Ecto neural progenitor cell (in vitro differentiated cells): Measurements from ENCODE around the gene EFHD2.
"Not testable (repeated sequence)": the region's sequence is repeated elsewhere in the genome, so short reads cannot be mapped to it uniquely, and the experiment has no call there.

Experiments
- DNase-seq: peaks from one replicate; pipeline ENCODE4 v3.0.0-alpha.2; 2018; ENCODE audit warnings: low spot score

The EFHD2 gene

DNA sequence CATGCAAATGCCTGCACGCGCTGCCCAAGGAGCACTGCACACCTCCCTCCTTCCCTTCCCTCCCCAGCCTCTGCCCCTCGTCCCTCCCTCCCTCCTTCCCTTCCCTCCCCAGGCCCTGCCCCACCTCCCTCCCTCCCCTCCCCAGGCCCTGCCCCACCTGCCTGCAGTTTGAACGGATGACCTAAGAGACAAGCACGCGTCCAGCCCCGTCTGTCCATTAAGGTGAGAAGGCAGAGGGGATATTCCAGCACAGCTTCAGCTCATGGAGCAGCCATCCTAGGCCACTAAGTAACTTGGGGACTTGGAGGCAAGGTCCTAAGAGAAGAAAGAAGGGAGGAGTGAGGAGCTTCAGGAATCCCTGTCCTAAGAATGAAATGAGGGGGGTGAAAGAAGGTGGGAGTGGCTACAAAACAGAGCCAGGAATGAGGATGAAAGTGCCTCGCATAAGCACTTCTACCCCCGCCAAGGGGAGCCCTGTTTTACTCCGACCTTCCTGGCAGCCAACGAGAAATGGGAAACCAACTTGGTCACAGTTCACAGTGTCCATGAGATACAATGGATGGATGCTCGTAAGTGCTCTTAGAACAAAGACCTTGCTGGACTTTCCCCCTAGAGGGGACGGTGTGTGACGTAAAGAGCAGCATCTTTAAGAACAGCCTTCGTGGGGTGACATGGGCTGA is 21.3 kb upstream of the EFHD2 start:
- no peak for DNase-seq

DNA sequence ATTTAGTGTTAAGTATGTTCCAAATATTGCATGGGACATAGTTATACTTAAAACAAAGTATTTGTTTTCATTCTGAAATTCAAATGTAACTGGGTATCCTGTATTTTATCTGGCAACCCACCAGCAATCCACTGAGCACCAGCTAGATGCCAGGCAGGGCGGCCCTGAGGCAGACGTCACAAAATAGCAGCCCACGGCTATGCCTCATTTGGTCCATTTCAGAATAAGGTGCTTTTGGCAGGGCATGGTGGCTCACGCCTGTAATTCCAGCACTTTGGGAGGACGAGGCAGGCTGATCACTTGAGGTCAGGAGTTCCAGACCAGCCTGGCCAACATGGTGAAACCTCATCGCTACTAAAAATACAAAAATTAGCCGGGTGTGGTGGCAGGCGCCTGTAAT is 19.9 kb upstream of the EFHD2 start:
- not testable (repeated sequence) for DNase-seq

DNA sequence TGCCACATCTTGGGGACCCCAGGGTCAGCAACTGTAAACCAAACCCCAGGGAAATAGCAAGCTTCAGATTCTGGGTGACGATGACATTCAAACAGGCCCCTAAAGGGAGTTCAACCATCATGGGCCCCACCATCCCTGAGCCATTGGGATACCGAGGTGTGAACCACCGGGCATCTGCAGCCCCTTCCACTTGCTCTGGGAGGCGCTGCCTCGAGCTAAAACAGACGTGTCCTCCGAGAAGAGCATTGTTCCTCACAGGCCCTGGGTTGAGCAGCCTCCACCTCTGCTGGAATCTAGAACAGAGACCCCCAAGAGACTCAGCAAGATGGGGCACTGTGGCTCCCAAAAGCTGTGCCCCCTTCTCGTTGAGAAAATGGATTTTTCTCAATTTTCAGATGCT is 19.0 kb upstream of the EFHD2 start:
- no peak for DNase-seq

DNA sequence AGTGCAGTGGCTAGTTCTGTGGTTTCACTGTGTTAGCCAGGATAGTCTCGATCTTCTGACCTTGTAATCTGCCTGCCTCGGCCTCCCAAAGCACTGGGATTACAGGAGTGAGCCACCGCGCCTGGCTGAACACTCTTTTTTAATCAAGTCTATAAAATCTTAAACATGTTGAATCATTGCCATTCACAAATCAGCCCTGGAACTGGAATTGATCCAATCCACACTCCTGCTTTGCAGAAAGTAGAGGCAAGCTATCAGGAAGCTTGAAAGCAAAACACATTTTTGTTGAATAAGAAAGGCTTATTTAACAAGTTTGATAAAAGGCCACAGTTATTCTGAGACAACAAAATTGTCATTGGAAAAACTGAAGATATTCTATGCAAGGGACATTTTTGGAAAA is 18.3 kb upstream of the EFHD2 start:
- DNase-seq = no peak

DNA sequence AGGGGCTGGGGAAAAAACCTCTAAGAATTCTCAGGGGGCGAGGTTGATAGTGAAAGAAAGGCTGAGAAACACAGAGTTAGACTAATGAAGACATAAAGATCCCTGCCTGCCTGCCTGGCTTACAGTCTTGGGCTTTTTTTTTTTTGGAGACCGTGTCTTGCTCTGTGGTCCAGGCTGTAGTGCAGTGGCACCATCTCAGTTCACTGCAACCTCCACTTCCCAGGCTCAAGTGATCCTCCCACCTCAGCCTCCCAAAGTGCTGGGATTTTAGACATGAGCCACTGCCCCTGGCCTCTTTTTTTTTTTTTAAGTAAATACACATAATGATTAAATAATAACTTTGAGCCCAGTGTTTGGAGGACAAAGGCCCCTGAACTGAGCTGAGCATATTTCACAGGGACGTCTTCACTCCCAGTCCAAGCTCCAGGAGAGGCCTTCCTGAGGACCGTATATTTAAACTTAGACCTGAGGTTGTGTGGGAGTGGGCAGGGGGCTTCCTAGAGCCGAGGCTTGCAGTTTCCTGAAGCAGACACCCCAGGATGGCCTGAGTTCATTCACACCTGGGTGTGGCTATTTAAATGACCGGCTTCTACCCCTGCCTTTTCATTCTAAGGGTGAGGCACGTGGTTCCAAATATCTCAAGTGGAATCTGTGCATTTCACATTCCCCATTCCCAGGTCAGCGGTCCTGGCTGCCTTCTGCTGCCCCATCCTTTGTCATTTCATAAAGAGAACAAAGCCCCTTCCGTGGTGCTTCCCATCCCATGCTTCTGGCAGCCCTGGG is 16.0 kb upstream of the EFHD2 start:
- no peak for DNase-seq

DNA sequence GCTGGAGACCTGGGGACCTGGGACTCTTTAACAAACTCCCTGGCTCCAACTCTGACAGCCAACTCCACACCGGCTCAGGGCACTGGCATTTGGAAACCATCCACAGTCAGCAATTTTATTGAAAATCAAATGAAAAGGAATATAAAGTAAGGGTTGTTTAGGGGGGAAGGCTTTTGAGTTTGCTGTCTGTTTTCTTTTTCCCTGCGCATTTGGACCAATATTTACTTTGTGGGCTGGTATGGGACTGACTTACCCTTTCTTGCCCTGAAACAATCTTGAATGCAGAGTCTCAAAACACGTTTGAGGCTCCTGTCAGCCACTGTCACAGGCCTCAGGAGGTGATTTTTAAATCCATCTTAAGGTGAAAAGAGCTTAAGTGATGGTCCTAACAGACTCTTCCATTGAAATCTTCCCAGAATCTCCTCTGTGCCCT is 15.4 kb upstream of the EFHD2 start:
- DNase-seq = no peak

DNA sequence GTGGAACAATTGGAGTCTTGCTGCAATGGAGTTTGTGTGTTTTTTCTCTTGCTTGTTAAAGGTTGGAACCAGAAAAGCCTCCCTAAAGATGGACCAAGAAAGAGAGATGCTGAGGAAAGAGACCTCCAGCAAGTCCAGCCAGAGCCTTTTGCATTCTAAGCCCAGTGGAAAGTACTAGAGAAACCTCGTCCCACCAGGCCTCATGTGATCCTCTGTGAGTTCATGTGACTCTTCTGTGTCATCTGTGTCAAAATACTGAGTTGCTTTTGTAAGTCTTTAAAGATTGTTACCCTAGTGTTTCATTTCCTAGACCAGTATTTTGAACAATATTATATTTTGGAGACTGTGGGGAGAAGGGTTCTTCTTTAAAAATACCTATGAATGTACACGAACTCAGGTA is 12.5 kb upstream of the EFHD2 start:
- DNase-seq = no peak

DNA sequence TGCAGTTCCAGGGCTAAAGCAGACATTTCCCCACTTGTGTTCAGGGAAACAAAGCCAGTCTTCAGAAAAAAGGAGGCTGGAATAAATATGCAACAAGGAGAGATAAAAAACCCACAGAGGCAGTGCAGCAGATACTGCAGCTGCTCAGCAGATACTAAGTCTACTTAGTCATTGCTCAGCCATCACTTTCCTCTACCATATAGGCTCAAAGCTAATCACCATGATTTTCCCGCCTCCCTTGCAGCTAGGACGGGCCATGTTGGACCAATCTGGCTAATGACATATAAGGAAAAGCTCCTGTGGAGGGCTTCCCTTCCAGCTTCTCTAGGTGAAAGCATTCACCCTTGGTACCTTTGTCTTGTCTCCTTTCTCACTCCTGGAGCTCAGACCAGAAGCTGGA is 10.0 kb upstream of the EFHD2 start:
- DNase-seq = no peak

DNA sequence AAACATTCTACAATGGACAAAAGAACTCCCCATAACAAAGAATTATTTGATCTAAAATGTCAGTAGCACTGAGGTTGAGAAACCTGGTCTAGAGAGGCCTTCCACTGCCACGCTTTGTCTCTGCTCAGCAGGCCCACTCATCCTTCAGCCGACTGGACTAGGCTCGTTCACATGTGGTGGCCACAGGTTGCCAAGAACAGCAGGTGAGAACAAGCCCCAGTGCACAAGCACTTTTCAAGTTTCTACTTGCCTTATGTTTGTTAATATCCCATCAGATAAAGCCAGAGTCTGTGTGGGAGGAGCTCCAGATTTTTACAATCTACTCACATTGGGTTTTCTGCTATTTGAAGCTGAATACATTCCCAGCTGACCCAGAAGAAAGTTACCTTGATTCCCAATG is 9.1 kb upstream of the EFHD2 start:
- no peak for DNase-seq

DNA sequence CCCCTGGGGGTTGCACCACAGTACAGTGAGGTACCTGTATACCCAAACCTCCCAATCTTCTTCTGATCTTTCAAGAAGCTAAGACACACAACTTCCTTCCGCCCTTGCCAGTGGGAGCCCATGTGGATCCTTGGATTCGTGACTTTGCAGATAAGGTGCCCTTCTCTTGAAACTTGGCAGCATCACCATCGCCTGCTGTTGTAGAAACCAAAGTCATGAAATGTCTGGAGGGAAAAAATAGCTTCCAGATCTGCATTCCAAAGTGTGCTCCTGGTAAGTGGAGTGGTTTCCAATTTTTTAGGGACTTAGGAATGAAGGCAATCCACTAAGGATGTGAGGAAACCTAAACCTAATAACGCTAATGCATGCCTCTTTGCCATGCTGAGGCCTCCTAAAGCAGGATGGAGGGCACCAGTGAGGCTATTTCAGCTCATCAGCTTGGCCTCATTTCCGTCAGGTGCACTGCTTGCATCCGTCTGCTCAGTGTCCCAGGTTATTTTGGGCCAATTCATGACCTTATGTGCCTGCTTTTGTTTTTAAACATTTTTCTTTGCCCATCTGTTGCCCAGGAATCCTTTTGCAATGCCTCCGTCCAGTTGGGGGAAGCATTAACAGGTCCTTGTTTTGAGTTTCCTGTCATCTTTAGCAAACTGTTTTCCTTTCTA is 8.2 kb upstream of the EFHD2 start:
- no peak for DNase-seq

DNA sequence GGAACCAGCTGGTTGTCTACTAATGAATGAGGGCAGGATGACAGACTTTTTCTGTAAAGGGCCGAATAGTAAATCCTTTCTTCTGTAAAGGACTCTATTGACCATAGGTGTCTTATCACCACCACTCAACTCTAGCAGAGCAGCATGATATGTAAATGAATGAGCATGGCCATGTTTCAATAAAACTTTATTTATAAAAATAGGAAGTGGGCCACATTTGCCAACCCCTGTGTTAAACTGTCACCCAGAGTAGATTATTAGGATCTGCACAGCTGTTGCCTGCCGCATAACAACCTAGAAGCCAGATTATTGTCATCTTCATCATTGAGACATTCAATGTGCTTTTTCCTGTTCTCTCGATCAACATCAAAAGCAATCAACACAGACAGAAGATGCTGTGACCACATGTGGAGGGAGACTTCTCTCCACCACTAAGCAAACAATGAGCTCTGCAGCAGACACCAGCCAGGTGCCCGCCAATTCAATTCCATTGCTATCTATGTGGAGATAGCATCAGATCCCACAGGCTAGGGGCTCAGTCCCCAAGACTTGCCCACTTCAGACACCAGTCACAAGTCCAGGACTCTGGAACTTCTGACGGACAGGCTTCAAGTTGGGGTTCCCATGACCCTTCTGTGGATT is 6.8 kb upstream of the EFHD2 start:
- DNase-seq = no peak

DNA sequence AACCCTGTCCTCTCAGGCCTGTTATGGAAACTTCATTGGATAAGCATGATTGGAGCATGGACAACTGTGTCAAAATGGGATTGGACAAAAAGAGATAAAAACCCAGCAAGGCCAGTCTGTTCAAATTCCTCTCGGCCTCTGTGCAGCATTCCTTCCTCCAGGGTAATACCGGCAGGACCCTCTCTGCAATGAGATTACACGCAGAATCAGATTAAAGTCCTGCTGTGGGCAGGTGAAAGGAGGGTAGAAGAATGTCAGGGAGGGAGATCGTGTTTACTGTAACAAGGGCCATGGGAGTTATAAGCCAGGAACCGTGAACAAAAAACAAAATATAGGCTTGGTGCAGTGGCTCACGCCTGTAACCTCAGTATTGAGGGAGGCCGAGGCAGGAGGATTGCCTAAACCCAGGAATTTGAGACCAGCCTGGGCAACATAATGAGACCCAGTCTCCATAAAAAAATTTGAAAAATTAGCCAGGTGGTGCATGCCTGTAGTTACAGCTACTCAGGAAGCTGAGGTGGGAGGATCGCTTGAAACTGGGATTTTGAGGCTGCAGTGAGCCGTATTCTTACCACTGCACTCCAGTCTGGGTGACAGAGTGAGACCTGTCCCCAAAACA is 5.6 kb upstream of the EFHD2 start:
- DNase-seq = no peak

DNA sequence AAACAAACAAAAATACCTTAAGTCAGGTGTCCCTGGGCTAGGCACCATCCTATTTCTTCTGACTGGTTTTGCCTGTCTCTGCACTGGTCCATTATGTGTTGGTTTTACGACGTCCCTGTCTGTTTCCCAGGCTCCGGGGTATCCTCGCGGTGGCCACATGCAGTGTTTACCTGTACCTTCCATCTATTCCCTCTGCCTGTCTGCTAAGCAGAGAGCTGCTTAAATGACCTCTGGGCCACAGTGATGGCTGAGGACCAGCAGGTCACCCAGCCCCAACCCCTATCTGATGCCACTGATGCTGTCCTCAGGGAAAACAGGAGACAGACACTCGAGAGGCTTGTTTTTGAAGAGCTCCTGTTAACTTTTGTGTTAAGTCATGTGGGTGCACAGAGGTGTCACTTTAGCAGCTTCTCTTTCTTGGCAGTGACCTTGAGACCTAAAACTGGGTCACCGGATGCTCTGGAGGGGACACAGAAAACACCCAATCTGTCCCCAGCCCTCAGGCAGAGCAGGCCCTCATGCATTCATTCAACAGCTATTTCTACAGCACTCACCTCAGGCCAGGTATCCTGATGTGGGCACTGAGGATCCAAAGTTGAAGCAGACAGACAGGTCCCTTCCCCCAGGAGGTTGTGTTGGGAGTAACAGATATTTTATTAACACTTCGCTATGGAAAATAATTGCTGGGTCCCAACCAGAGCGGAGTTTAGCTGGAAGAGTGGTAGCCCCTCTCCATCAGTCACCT is 4.4 kb upstream of the EFHD2 start:
- no peak for DNase-seq

DNA sequence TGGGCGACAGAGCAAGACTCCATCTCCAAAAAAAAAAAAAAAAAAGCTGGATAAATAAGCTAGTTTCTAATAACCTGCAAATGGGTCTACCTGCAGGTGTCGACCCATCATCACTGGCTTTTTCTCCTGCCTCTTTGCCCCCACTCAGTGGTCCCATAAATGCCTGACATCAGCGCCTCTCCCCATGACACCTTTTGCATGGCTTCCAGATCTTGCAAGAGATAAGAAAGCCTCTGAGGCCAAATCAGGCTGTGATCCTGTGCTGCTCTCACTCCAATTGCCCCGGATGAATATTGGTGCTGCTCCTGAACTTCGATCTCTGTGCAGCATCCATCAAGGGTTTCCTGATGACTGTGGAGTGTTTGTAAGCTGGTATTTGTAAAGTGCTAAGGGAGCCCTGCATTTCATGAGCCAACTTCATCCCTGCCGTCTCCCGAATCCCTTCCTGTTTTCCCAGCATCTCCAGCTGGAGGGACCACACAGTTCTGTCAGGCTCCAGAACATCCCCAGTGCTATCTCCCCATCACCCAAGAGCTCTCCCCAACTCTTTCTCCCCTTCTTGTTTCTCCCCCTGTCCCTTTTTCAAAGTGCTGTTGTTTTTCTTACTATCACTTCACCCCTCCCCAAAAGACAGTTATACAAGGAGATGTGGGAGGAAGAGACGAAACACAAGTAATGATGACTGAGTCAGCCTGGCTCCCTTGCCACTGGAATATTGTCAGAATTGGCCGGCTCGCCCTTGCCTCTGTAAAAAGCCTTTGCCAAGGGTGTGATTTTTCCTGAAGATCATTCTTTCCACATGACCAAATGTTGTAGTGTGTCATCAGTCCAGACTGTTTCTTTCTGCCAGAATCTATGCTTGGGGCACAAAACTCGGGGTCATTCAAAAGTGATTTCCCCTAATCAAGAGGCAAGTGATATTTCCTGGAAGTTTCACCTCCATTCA is 2.8 kb upstream of the EFHD2 start:
- no peak for DNase-seq

DNA sequence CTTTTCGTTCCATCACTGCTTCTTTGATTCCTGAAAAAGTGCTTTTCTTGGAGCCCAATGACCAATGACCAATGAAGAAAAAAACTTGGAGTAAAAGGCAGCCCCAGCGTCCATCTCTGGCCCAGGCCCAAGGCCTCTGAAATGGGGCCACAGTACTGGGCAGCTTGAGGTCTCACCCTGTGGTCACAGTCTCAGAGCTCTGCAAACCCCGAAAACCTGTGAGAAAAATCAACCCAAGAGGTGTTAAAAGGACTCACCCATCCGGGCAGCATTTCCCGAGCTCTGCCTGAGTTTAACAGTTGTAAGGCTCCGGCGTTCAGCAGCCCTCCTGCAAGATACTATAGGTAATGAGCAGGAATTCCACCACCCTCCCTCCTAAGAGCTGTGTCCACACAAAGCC is 2.1 kb upstream of the EFHD2 start:
- DNase-seq = no peak

DNA sequence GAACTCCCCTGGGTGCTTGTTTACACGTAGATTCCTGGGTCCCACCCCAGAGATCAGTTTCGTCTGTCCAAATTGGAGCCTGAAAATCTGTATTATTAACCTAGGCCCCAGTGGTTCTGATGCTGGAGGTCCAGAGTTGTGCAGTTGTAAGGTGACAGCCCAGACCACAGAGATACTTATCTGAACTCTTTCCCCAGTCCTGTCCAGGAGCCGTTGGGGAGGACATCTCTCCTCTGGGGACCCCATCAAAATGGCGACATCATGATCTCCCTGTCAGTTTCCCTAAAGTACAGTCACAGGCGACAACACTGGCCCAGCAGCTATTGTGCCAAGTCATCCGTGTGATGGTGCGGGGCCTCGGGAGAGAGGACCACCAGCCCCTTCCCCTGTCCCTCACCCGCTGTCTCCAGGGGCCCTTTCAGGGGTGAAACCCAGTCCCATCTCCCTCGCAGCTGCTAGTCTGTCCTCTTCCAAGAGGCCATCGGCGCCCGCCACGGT is 749 bp upstream of the EFHD2 start:
- no peak for DNase-seq

DNA sequence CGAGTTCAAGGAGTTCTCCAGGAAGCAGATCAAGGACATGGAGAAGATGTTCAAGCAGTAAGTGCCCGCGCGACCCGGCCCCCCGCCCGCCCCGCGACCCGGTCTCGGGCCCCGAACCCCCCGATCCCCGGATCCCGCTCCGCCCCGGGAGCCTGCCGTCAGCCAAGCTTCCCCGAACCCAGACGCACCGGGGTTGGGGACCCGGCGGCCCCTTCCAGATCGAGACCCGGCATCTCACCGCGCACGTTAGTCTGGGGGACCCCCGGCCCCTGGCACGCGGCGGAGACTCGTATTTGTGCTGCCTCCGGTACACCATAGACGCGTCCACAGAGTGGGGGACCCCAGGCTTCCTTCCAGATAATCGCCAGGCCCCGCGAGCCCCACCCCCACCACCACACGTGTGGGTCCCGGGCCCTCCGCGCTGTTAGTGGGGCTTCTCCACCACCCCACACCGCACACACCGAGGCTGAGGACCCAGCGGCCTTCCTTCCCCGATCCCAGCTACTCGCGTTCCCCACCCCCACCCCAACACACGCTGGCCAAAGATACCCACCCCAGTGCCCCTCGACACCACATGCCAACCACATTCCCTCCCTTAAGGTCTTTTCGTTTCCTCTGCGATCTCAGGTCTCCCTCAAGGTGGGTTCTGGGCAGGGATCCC is 665 bp downstream of the EFHD2 start:
- DNase-seq = no peak

DNA sequence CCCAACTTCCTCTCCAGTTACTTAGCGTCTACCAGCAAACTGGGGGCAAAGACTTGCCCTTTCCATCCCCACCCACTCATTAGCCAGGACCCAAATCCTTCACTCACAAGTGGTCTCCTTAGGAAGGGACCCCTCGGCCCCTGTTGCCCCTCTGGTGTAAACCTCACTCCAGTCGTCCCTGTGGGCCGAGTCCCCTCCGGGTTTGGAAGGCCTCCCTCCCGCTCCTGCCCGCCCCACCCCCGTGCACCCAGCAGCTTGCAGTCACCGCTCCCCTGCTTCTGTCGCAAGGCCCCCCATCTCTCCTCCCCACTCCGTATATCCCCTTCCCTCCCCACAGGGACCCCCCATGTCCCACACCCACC is 1.2 kb downstream of the EFHD2 start:
- DNase-seq = no peak

DNA sequence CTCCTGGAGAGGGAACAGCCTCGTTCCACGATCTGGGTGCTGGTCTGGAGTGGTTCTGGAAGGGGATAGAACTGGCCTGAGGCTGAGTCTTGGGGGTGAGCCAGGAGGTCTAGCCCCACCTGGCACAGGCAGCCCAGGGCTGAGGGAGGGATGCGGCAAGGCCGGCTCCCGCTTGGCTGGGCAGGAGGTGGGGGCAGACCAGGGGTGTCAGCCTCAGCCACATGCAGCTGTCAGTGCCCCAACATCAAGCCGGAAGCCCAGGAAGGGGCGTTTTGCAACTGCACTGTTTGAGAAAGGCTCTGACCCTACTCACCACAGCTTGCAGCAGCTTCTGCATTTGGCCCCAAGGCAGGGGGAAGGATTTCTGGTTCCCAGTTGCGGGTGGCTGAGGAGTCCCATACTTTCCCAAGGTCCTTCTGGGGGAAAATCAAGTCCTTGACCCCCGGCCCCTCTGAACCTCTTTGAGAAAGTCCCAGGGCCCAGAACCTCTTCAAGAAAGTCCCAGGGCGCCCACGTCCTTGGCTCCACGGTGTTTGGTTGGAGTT is 2.0 kb downstream of the EFHD2 start:
- no peak for DNase-seq
